Stomach (tissue), 9 donors: ENCODE data around the gene SDK2. TPM values are rescaled to one million over a fixed set of nuclear protein-coding genes. Genes with fewer than 3 reads are reported as not detected.

Source experiments
- DNase-seq, 2 donors: peaks; one replicate each; pipeline versions ENCODE4 v3.0.0 to v3.0.0-alpha.2; 2013 to 2019
- H3K27ac ChIP-seq, 5 donors: fragments of 200-600 bp in 4 of 5; sonication (generic) in 4 of 5; one replicate each; pipeline ENCODE4 v1.5.1; 2013 to 2019; ENCODE audit warnings: mild to moderate bottlenecking in 1 of 5, moderate library complexity in 1 of 5
- H3K27me3 ChIP-seq, 3 donors: fragments of 200-600 bp; sonication (generic); one replicate each; pipeline ENCODE4 v1.5.1; 2017 to 2019; ENCODE audit warnings: mixed run types in 1 of 3
- H3K36me3 ChIP-seq, 4 donors: fragments of 200-600 bp; sonication (generic); 1 replicate in 3 of 4; 2 replicates in 1 of 4; pipeline ENCODE4 v1.5.1; 2016 to 2019
- H3K4me1 ChIP-seq, 4 donors: fragments of 200-600 bp; sonication (generic); one replicate each; pipeline ENCODE4 v1.5.1; 2016 to 2019
- H3K4me3 ChIP-seq, 4 donors: fragments of 200-600 bp; sonication (generic) in 3 of 4; one replicate each; pipeline ENCODE4 v1.5.1; 2016 to 2019; ENCODE audit warnings: mild to moderate bottlenecking in 1 of 4
- H3K9me3 ChIP-seq, 4 donors: fragments of 200-600 bp; sonication (generic); one replicate each; pipeline ENCODE4 v1.5.1; 2016 to 2019
- CTCF ChIP-seq, 7 experiments: fragments of 450-650 bp in 4 of 7; fragments of 200-600 bp in 3 of 7; sonication (generic) in 3 of 7; IDR thresholded peaks; one replicate each; pipeline ENCODE4 v1.5.1; 2016 to 2019; ENCODE audit warnings: antibody characterized with exemption in 7 of 7, control low read depth in 2 of 7, mild to moderate bottlenecking in 1 of 7
- EP300 ChIP-seq: sonication (generic); formaldehyde crosslinking; IDR thresholded peaks from one replicate; pipeline ENCODE4 v1.6.1; 2017; ENCODE audit warnings: antibody characterized with exemption
- POLR2A ChIP-seq, 4 donors: fragments of 450-650 bp; IDR thresholded peaks; one replicate each; pipeline ENCODE4 v1.6.1; 2016; ENCODE audit warnings: antibody characterized with exemption in 4 of 4, control low read depth in 2 of 4, mild to moderate bottlenecking in 1 of 4, moderate library complexity in 1 of 4
- POLR2AphosphoS5 ChIP-seq, 3 donors: sonication (generic); formaldehyde crosslinking; IDR thresholded peaks; one replicate each; pipeline ENCODE4 v1.6.1; 2016; ENCODE audit warnings: antibody characterized with exemption in 3 of 3
- WGBS, 5 donors: extraction: QIAGEN DNeasy Blood & Tissue Kit in 3 of 5; methylation state at CpG; one replicate each; pipeline versions ENCODE4 v1.1.5 to v1.1.7; 2013 to 2018; 5-methylcytosine and 5-hydroxymethylcytosine counted together
- intact Hi-C: fragments of 100-400 bp; cut with DNase I; formaldehyde crosslinking; loops from one replicate; pipeline ENCODE4 v1.15.1; 2023; ENCODE audit warnings: low total_unique reads
- polyA plus RNA-seq, 3 donors: library from polyadenylated mRNA; stranded (reverse); fragments of 200-250 nt; gene quantifications; one replicate each; pipeline ENCODE4 v1.2.3, GENCODE V29; 2013
- total RNA-seq, 5 donors: library from RNA; depleted of rRNA; stranded (reverse); fragments of >200 nt; gene quantifications; one replicate each; pipeline versions ENCODE4 v1.1.0 to v1.2.3, GENCODE V29; 2014 to 2016
- donor health status: healthy with polysubstance abuse.
- donor health status: Bipolar disorder and iron deficiency.
- donor health status: healthy.

Gene SDK2
- total and polyA plus RNA-seq, 8 donors, result under 0.01 to 9.6 (median 0.44) TPM; not detected in 1

DNA sequence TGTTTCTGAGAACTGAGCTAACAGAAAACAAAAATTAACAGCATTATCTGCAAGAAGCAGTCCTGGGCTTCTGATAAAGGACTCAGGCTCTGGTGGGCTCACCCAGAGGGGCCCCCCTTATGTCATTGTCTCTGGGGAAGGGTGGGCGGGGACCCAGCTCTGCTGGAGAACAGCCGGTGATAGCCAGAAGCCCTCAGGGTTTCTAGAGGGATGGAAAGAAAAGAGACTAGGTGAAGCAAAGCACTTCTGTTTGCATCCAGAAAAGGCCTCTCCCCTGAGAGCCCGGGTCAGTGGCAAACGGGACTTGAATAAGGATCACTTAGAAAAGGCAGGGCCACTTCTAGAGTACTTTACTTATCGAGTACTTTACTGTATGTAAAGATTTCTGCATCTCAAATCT lies 325.4 kb downstream of the SDK2 start:
- Histone ChIP-seq H3K36me3 (no peaks in the 10 kb centered on the region), H3K27me3 (peaks cover 0 to 2% (median 0%) of the 10 kb centered on the region in 3 donors), H3K4me3 (no peak overlapping the region), H3K27ac (no peak overlapping the region), H3K9me3 (peaks cover 0 to 7% (median 0%) of the 10 kb centered on the region in 4 donors), H3K4me1 (peaks cover 0 to 15% (median 10%) of the 10 kb centered on the region in 4 donors)
- intact Hi-C loops, result no loop called here
- WGBS, 5 donors, result 61 to 70% (median 66%) methylated on average over 5 of the region's 5 CpGs
- no peak for DNase-seq
- no peak for TF ChIP-seq EP300
- no peak for TF ChIP-seq CTCF (IDR thresholded peaks at IDR 0.05)
- no peak for TF ChIP-seq POLR2A (IDR thresholded peaks at IDR 0.05)
- no peak for TF ChIP-seq POLR2AphosphoS5 (IDR thresholded peaks at IDR 0.05)

GRCh38 chr17:73318427-73318813 lies 325.8 kb downstream of the SDK2 start:
- no peak for TF ChIP-seq POLR2A (IDR thresholded peaks at IDR 0.05)
- no peak for TF ChIP-seq POLR2AphosphoS5 (IDR thresholded peaks at IDR 0.05)
- no peak for TF ChIP-seq EP300
- TF ChIP-seq CTCF (IDR thresholded peaks at IDR 0.05), result no peak
- H3K27ac ChIP-seq, result no peak overlapping the region
- H3K4me3 ChIP-seq, result no peak overlapping the region
- H3K4me1 ChIP-seq, result peaks cover 0 to 15% (median 8%) of the 10 kb centered on the region in 4 donors
- no peaks in the 10 kb centered on the region for H3K36me3 ChIP-seq
- H3K27me3 ChIP-seq, result no peaks in the 10 kb centered on the region
- intact Hi-C loops, result no loop called here
- no peak for DNase-seq
- 91 to 96% (median 94%) methylated on average over 8 of the region's 8 CpGs for WGBS, 5 donors
- peaks cover 0 to 7% (median 0%) of the 10 kb centered on the region in 4 donors for H3K9me3 ChIP-seq

GRCh38 chr17:73317513-73318426 lies 326.5 kb downstream of the SDK2 start:
- Histone ChIP-seq H3K27me3 (no peaks in the 10 kb centered on the region), H3K4me1 (peaks cover 0 to 17% (median 9%) of the 10 kb centered on the region in 4 donors), H3K9me3 (peaks cover 0 to 4% (median 0%) of the 10 kb centered on the region in 4 donors), H3K27ac (peak overlapping the region in 1 of 5 donors; percentile 9), H3K4me3 (no peak overlapping the region), H3K36me3 (no peaks in the 10 kb centered on the region)
- no peak for DNase-seq
- TF ChIP-seq POLR2A (IDR thresholded peaks at IDR 0.05) (no peak), EP300 (no peak), POLR2AphosphoS5 (IDR thresholded peaks at IDR 0.05) (no peak), CTCF (IDR thresholded peaks at IDR 0.05) (no peak)
- WGBS, 5 donors, result 63 to 76% (median 70%) methylated on average over 9 of the region's 9 CpGs
- intact Hi-C loops, result no loop called here

DNA sequence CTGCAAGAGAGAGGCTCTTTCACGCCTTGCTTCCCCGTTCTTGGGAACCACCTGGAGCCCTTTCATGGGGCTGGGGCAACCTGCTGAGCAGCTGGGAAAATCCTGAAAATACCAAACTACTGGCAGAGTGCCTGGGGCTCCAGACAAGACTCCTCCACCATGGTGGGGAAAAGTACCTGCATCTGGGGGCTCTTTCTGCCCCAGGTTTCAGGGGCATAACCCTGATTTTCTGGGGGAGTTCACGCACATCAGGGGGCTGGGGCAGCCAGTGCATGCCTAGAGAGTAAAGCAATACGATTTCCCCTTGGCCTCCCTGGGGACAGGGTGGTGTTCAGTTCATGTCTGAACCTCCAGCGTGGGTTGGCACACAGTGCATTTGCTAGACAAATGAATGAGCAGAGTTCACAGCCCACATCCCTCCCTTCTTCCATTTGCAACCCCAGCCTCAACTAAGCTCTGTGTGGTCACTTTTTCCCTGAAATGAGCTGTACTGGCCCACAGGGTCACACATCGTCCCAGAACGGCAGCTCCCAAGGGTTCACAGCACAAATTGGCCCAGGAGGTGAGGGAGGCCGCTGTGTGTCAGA lies 327.2 kb downstream of the SDK2 start:
- Histone ChIP-seq H3K9me3 (no peaks in the 10 kb centered on the region), H3K36me3 (no peaks in the 10 kb centered on the region), H3K4me3 (no peak overlapping the region), H3K27ac (peak overlapping the region in 1 of 5 donors; percentile 9), H3K4me1 (peaks cover 0 to 23% (median 12%) of the 10 kb centered on the region in 4 donors), H3K27me3 (no peaks in the 10 kb centered on the region)
- 47 to 68% (median 55%) methylated on average over 6 to 8 of the region's 8 CpGs for WGBS, 5 donors
- intact Hi-C loops, result no loop called here
- TF ChIP-seq POLR2AphosphoS5 (IDR thresholded peaks at IDR 0.05), result no peak
- TF ChIP-seq POLR2A (IDR thresholded peaks at IDR 0.05), result no peak
- TF ChIP-seq CTCF (IDR thresholded peaks at IDR 0.05), result no peak
- TF ChIP-seq EP300, result no peak
- peak in 1 of 2 donors; percentile 56 for DNase-seq
